Measurements from ENCODE around the gene ATF1. TPM values are rescaled to one million over a fixed set of nuclear protein-coding genes. Genes with fewer than 3 reads are reported as not detected.
A peak's percentile ranks its signal among the peaks of the same experiment; 100 is the strongest.

The ATF1 gene
- total and polyA plus RNA-seq, 2 experiments from 2014 or later = 24.7 to 35.5 TPM

- no peak for TF ChIP-seq CTCF (IDR thresholded peaks at IDR 0.05; ENCODE audit: poor library complexity)
- no peak for DNase-seq (ENCODE audit: low spot score)
- H3K4me2 ChIP-seq = no peak overlapping the region
- H2AFZ ChIP-seq = no peak overlapping the region
- H4K20me1 ChIP-seq (ENCODE audit: insufficient read depth, poor library complexity, severe bottlenecking) = no peaks in the 10 kb centered on the region
- no peaks in the 10 kb centered on the region for H3K36me3 ChIP-seq (replicated peaks; ENCODE audit: insufficient read depth, low read depth)
- no peak overlapping the region for H3K27ac ChIP-seq
- no peaks in the 10 kb centered on the region for H3K4me1 ChIP-seq (ENCODE audit: insufficient read depth)
- H3K9me2 ChIP-seq (replicated peaks; ENCODE audit: insufficient read depth) = no peaks in the 10 kb centered on the region
- no peak overlapping the region for H3K4me3 ChIP-seq
- no peaks in the 10 kb centered on the region for H3K9me3 ChIP-seq (ENCODE audit: low read depth)
- H3K79me2 ChIP-seq = no peaks in the 10 kb centered on the region
- 97% methylated on average over 7 of the region's 7 CpGs for WGBS (ENCODE audit: low lambda C conversion rate, missing lambda C conversion rate)
- no peaks in the 10 kb centered on the region for H3K27me3 ChIP-seq
Observed at GRCh38 chr12:50742776-50743175, 21.1 kb upstream of the ATF1 start.

- Histone ChIP-seq H2AFZ (no peak overlapping the region), H3K4me3 (no peak overlapping the region), H4K20me1 (ENCODE audit: insufficient read depth, poor library complexity, severe bottlenecking) (no peaks in the 10 kb centered on the region), H3K4me1 (ENCODE audit: insufficient read depth) (peaks cover 3% of the 10 kb centered on the region), H3K27ac (no peak overlapping the region), H3K36me3 (replicated peaks; ENCODE audit: insufficient read depth, low read depth) (no peaks in the 10 kb centered on the region), H3K9me3 (ENCODE audit: low read depth) (no peaks in the 10 kb centered on the region), H3K9me2 (replicated peaks; ENCODE audit: insufficient read depth) (no peaks in the 10 kb centered on the region), H3K27me3 (no peaks in the 10 kb centered on the region), H3K4me2 (no peak overlapping the region), H3K79me2 (no peaks in the 10 kb centered on the region)
- no peak for DNase-seq (ENCODE audit: low spot score)
- 98% methylated on average over 4 of the region's 4 CpGs for WGBS (ENCODE audit: low lambda C conversion rate, missing lambda C conversion rate)
- TF ChIP-seq EZH2 (IDR thresholded peaks at IDR 0.05; ENCODE audit: borderline replicate concordance) (no peak), CTCF (IDR thresholded peaks at IDR 0.05; ENCODE audit: poor library complexity) (no peak), EZH2phosphoT487 (IDR thresholded peaks at IDR 0.05; ENCODE audit: low read depth, severe bottlenecking, unreplicated experiment) (no peak)
Observed at GRCh38 chr12:50745861-50746260, 18.0 kb upstream of the ATF1 start.

- Histone ChIP-seq H3K4me3 (no peak overlapping the region), H4K20me1 (ENCODE audit: insufficient read depth, poor library complexity, severe bottlenecking) (no peaks in the 10 kb centered on the region), H3K27ac (no peak overlapping the region), H3K27me3 (no peaks in the 10 kb centered on the region), H2AFZ (no peak overlapping the region), H3K9me3 (ENCODE audit: low read depth) (no peaks in the 10 kb centered on the region), H3K4me1 (ENCODE audit: insufficient read depth) (peaks cover 3% of the 10 kb centered on the region), H3K36me3 (replicated peaks; ENCODE audit: insufficient read depth, low read depth) (no peaks in the 10 kb centered on the region), H3K4me2 (no peak overlapping the region), H3K9me2 (replicated peaks; ENCODE audit: insufficient read depth) (no peaks in the 10 kb centered on the region), H3K79me2 (no peaks in the 10 kb centered on the region)
- no peak for DNase-seq (ENCODE audit: low spot score)
- WGBS (ENCODE audit: low lambda C conversion rate, missing lambda C conversion rate) = 86% methylated on average over 3 of the region's 3 CpGs
- TF ChIP-seq CTCF (IDR thresholded peaks at IDR 0.05; ENCODE audit: poor library complexity) = no peak
- TF ChIP-seq EZH2 (IDR thresholded peaks at IDR 0.05; ENCODE audit: borderline replicate concordance) = no peak
- no peak for TF ChIP-seq EZH2phosphoT487 (IDR thresholded peaks at IDR 0.05; ENCODE audit: low read depth, severe bottlenecking, unreplicated experiment)
Observed at GRCh38 chr12:50746431-50746830, 17.5 kb upstream of the ATF1 start.

GRCh38 chr12:50747817-50748216 is 16.1 kb upstream of the ATF1 start:
- TF ChIP-seq EZH2phosphoT487 (IDR thresholded peaks at IDR 0.05; ENCODE audit: low read depth, severe bottlenecking, unreplicated experiment) (no peak), EZH2 (IDR thresholded peaks at IDR 0.05; ENCODE audit: borderline replicate concordance) (no peak), CTCF (IDR thresholded peaks at IDR 0.05; ENCODE audit: poor library complexity) (no peak)
- peak; percentile 26 for DNase-seq (ENCODE audit: low spot score)
- H3K9me3 ChIP-seq (ENCODE audit: low read depth) = no peaks in the 10 kb centered on the region
- no peak overlapping the region for H2AFZ ChIP-seq
- no peaks in the 10 kb centered on the region for H3K79me2 ChIP-seq
- H3K27me3 ChIP-seq = no peaks in the 10 kb centered on the region
- WGBS (ENCODE audit: low lambda C conversion rate, missing lambda C conversion rate) = 63% methylated on average over 1 of the region's 1 CpG
- peaks cover 3% of the 10 kb centered on the region for H3K4me1 ChIP-seq (ENCODE audit: insufficient read depth)
- H3K4me2 ChIP-seq = no peak overlapping the region
- no peaks in the 10 kb centered on the region for H3K9me2 ChIP-seq (replicated peaks; ENCODE audit: insufficient read depth)
- H3K27ac ChIP-seq = no peak overlapping the region
- no peaks in the 10 kb centered on the region for H4K20me1 ChIP-seq (ENCODE audit: insufficient read depth, poor library complexity, severe bottlenecking)
- H3K36me3 ChIP-seq (replicated peaks; ENCODE audit: insufficient read depth, low read depth) = no peaks in the 10 kb centered on the region
- H3K4me3 ChIP-seq = no peak overlapping the region
